GM18870 (cell line): ENCODE measurements around the gene MAGED2.
"Not testable (repeated sequence)": the region's sequence is repeated elsewhere in the genome, so short reads cannot be mapped to it uniquely, and the experiment has no call there.

Source experiments
- ATAC-seq: cut with Tn5 transposase; IDR thresholded peaks from one replicate; pipeline ENCODE4 v1.9.1; 2021; ENCODE audit warnings: moderate library complexity; ENCODE audit not compliant: unreplicated experiment

MAGED2 gene

DNA sequence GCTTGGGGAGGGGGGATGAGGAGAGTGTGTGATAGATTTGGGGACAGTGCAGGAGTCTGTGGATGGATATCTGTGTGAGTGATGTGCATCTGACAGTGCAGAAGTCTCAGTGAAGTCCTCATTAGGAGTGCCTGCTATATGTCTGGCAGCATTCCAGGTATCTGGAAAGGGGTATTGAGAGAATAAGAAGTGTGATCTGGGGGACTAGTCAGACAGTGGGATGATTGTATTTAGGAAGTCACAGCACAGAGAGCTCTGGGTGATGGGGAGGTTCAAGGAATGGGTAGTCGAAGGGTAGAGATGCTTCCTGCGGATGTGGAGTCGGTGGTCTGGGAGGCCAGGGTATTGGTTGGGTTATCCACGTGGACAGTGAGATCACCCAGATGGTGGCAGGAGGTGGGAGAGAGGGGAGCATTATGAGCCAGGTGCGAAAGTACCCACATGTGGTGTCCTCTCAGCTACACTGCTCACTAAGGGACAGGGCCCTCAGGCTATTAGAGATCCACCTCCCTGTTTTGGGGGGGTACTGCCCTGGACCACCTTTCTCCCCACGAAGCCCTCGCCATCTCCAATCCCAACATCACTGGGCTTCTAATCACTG, 9.8 kb downstream of the MAGED2 start:
- no peak for ATAC-seq

DNA sequence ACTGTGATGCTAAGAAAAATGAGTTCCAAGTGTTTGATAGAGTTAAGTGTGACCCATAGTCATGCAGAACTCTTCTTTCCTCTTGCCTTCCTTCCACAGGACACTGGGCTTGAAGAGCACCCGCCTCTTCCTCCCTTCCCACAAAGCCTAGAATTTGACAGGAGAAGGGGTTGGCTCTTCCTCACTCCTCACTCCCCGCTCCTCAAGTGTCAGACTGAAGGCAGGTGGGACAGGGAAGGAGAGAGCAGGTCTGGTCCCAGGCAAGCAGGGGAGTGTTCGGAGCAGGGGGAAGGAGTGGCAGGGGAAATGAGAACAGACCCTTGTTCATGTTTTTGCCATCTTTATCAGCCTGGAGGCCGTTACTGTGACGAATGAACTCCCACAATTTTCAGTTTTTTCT, 10.7 kb downstream of the MAGED2 start:
- no peak for ATAC-seq

DNA sequence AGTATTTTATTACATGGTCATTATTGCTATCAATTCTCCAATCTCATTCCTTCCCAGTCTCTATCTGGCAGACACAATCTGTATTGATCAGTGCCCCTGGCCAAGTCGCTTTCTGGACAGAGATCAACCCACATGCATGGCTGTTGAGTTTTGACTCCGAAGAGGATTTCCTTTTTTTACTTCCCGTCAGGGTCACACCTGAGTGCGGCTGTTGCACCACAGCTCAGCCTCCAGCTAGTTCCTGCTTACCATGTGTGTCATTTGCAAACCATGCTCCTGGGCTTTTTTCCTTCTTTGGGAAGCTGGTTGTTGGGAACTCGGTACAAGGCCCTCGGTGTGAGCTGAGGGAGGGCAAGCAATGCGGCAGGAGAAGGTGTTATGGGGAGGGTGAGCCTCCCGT, 11.7 kb downstream of the MAGED2 start:
- no peak for ATAC-seq

DNA sequence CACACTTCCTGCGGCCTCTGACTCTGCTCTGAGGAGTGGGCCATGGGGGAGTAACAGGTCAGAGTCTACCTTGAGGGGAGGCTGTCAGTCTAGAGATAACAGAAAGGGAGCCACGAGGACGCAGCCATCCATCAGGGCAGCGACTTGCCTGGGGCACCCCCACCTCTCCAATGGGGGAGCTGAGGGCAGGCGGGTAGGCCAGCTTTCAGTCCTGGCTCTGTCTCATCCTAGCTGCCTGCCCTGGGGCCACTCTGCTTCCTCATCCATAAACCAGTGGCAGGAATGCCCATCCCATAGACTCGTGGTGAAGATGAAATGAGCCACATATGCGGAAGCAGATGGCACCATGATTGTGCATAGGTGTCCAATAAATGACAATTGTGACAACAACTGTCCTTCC, 13.2 kb downstream of the MAGED2 start:
- ATAC-seq, result no peak

DNA sequence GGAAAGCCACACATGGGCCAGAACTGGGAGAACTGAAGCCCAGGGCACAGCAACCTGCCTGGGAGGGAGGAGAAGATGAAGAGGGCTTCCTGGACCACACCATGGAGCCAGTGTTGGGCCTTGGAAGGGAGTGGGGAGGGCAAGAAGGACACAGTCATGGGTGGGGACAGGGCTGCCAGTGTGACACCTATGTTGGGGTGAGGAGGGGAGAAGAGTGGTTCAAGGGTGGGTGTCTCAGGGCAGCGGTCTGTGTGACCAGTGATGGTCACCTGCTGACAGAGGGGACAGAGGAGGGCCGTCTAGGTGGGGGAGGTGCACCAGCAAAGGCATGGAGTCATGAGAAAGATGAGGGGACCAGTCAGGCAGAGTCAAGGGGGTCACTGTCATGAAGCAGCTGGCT, 13.8 kb downstream of the MAGED2 start:
- ATAC-seq, result no peak

DNA sequence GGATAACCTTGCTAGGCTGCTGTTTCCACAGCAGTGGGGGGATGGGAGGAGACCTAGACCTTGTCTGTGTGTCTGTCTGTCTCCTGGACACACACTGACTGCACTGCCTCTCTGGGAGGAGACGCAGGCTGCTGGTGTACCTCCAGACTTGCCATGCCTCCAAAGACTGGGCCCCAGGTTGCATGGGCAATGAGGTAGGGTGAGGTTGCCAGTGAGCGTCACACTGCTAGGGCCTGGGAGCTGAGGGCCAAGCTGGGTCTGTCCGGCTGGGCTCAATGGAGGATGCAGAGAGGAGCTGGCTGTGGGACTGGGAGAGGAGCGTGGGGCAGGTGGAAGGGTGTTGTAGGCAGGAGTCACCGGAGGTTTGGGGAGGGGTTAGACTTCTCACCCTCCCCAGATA, 16.6 kb downstream of the MAGED2 start:
- no peak for ATAC-seq

DNA sequence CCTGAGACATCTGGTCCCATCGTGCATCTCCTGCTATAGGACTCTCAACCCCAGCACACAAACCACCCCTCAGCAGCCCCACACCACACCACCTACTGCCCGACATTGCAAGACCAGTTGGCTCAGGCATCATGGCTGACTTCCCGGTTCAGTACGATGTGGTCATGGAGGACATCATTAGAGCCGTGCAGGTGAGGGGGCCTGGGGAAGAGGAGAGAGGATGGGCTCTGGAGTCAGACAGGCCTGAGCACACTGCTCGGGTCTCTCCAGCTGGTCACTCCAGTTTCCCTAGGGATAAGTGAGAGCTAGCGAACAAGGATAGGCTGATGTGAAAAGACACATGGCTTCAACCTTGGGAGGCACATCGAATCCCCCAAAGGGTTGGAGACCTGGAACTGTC, 17.2 kb downstream of the MAGED2 start:
- no peak for ATAC-seq

DNA sequence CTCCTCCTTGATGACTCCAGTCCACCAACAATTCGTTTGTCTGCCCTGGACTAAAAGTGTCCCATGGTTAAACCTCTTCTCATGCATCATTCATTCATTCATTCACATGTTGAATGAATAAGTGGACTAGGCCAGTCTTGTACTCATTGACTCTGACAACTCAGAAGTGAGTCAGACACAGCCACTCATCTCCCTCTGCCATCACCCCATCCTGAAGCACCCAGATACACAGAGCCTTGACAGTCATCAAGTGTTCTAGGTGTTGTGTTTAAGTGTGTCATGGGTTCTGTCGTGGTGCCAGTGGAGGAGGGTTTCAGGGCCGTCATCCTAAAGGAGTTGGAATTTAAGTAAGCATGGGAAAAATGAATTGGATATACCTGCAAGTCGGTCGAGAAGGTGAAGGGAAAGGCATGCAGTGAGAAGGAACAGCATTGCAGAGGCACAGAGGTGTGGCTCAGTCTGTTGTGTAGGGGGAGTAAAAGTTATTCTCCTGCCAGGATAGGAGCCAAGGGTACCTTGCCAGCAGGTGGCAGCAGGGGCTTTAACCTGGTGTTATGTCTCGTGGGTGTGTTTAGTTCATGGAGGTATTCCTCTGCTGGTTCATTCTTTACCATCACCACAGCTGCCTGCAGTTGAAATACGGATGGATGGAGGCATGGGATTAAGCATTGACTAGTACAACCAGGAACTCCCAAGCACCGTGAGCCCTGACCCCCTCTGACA, 18.3 kb downstream of the MAGED2 start:
- no peak for ATAC-seq

DNA sequence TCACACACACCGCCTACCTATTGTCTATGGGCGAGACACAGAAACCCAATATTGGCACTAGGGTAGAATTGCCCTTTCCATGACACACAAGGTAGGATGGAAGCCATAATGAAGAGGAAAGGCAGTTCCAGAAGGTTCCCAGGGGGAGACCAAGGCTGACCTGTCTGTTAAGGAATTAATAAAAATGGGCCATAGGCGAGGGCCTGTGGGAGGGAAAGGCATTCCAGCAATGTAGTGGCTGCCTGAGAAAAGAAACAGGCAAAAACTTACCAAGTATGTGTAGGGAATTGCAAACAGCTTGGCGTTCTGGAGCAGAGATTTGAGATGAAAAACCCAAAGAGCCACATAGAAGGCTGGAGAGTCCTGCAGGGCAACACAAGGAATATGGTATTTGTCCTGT, 19.1 kb downstream of the MAGED2 start:
- ATAC-seq, result no peak

DNA sequence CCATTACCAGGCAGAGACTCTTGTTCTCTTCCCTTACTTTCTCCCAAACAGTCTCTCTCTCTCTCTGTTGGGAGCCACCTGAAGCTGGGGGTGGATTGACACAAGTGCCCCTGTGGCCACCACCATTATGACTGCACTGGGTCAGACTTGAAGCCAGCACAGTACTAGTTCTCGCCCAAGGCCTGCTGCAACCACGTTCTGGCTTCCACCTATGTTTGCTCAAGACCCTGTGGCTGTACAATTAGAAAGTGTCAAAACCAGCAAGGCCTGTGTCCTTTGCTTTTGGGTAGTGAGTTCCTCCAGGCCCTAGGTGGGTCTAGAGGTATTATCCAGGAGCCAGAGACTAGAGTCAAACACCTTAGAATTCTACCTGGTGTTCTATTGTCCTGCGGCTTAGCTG, 31.0 kb downstream of the MAGED2 start:
- no peak for ATAC-seq

DNA sequence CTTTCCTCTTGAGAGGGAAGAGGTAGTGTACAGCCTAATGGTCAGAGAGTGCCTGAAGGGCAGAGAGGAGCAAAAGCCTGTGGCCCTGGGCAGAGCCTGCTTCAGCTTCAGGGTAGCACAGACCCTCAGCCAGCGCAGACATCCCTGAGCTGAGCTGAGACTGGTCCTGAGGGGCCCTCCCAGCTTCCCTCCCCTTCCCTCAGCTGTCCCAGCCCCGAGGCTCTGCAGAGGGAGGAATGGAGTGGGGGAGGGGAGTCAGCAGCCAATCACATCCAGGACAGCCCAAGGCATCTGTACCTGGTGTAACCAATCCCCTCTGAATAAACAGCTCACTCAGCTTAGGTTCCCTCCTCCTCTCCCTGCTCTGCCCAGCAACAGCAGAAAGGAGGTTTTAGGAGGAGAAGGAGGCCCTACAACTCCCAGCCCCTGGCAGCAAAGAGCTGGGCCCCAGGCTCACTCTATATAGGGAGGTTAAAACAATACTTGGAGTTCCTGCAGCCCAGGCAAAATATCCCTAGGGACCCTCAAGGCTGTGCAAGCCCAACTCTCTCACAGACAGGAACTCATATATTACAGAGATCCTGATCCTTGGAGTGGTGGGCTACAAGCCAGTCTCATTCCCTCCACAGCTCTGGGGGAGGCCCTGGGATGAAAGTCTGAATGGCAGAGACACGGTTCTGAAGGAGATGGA, 33.8 kb downstream of the MAGED2 start:
- not testable (repeated sequence) for ATAC-seq

DNA sequence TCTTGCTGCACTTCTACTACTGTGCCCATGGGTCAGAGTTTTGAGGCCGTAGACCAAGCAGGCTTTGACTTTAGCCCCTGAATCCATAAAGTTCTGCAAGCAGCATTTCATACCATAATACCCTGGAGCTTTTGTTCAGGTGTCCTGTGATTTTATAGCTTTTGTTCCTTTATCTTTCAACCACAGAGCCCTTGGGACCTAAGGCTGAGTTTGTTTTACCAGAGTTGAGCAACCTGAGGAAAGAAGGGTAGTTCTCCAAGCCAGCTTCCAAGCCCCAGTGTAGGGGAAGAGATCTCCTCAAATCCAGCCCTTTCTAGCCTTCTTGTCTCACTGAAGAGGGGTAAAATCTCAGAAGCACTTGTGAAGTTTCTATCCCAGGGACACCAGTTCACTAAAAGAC, 35.1 kb downstream of the MAGED2 start:
- no peak for ATAC-seq

DNA sequence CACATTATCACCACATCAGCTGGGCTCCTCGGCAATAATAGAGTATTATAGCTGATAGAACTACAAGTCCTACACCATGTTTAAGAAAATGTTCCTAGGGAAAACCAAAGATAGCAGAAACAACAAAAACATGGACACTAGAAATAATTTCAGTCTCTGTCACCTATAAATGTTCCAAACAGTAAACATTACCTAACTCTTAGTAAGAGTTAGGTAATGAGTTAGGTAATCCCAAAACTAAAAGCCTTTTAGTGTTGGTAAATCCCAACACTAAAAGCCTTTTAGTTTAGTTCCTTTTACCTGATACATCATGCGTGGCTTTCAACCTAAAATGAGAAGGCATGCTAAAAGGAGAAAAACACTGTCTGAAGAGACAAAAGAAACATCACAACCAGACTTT, 35.5 kb downstream of the MAGED2 start:
- ATAC-seq, result no peak

DNA sequence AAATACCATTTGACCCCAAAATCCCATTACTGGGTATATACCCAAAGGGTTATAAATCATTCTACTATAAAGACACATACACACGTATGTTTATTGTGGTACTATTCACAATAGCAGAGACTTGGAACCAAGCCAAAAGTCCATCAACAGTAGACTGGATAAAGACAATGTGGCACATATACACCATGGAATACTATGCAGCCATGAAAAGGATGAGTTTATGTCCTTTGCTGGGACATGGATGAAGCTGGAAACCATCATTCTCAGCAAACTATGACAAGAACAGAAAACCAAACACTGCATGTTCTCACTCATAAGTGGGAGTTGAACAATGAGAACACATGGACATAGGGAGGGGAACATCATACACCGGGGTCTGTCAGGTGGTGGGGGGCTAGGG, 40.2 kb downstream of the MAGED2 start:
- ATAC-seq, result not testable (repeated sequence)

DNA sequence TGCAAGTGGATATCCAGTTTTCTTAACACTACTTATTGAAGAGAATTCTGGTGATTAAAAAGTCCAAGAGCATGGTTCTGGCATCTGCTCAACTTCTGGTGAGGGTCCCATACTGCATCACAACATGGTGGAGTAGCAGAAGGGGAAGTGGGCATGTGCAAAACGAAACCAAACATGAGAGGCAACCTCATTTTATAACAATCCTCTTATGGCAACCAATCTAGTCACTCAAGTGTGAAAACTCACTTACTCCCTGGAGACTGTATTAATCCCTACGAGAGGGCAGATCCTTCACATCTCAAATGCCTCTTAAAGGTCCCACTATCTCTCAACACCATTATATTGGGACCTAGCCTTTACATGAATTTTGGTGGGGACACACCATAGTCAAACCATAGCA, 57.7 kb downstream of the MAGED2 start:
- no peak for ATAC-seq
